GM12864 (cell line): ENCODE data around the gene POP7.
"Not testable (repeated sequence)": the region's sequence is repeated elsewhere in the genome, so short reads cannot be mapped to it uniquely, and the experiment has no call there.

Experiments used
- DNase-seq: peaks from one replicate; pipeline ENCODE4 v3.0.0-alpha.2; 2011; ENCODE audit warnings: low read depth
- H3K4me3 ChIP-seq: 2 replicates; pipeline ENCODE4 v1.5.1; 2011; ENCODE audit warnings: mild to moderate bottlenecking, low read depth, low read length, control low read depth
- TF ChIP-seq, protein P1 (sequence below): IDR thresholded peaks from 2 replicates; pipeline ENCODE4 v1.5.1; 2011; ENCODE audit warnings: low read depth, mild to moderate bottlenecking, moderate library complexity, low read length, control low read depth, inconsistent platforms; ENCODE audit errors: missing control alignments

POP7 gene

DNA sequence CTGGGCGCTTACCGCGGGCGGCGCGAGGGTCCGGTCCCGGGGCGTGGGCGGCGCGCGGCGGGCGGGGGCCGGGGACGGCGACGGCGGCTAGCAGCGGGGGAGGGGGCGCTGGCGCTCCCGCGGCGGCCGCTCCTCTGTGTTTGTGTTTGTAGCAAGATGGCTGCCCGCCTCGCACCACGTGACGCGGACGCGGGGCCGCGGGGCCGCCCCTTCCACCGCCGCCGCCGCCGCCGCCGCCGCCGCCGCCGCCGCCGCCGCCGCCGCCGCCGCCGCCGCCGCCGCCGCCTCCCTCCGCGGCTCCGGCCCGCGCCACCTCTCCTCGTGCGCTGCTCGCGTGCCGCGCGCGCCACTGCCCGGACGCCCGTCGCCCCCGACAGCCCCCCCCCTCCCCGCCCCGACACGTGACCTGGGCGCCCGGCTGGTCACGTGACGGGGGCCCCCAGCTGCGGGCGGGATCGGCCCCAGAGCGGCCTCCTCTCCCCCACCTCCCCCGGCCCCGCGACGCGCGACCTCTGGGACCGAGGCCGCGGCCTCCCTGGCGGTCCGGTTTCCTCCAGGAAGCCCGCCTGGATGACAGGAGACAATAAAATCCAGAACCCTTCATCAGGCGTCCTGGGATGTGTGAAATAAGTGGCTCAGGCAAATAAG lies 11.7 kb upstream of the POP7 start, which contains the start of gene GIGYF1:
Gene GIGYF1, minus strand, starts transcription at position 153 of the 648 bp plus-strand sequence. CDS start 6,012 bp downstream, outside the sequence.
- TF ChIP-seq, protein P1, sequence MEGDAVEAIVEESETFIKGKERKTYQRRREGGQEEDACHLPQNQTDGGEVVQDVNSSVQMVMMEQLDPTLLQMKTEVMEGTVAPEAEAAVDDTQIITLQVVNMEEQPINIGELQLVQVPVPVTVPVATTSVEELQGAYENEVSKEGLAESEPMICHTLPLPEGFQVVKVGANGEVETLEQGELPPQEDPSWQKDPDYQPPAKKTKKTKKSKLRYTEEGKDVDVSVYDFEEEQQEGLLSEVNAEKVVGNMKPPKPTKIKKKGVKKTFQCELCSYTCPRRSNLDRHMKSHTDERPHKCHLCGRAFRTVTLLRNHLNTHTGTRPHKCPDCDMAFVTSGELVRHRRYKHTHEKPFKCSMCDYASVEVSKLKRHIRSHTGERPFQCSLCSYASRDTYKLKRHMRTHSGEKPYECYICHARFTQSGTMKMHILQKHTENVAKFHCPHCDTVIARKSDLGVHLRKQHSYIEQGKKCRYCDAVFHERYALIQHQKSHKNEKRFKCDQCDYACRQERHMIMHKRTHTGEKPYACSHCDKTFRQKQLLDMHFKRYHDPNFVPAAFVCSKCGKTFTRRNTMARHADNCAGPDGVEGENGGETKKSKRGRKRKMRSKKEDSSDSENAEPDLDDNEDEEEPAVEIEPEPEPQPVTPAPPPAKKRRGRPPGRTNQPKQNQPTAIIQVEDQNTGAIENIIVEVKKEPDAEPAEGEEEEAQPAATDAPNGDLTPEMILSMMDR, result no peak
- H3K4me3 ChIP-seq, result peak within 1 kb of the TSS; percentile 95
- DNase-seq, result no peak

DNA sequence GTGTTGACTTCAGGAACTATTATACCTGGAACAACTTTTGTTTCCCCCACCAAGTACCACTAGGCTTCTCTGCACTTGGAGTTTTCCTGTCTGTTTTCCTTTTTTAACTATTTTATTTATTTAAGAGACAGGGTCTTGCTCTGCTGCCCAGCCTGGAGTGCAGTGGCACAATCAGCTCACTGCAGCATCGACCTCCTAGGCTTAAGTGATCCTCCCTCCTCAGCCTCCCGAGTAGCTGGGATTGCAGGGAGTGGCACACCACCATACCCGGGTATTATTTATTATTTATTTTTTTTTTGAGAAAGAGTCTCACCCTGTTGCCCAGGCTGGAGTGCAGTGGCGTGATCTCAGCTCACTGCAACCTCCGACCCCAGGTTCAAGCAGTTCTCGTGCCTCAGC lies 9.8 kb upstream of the POP7 start:
- no peak overlapping the region for H3K4me3 ChIP-seq

DNA sequence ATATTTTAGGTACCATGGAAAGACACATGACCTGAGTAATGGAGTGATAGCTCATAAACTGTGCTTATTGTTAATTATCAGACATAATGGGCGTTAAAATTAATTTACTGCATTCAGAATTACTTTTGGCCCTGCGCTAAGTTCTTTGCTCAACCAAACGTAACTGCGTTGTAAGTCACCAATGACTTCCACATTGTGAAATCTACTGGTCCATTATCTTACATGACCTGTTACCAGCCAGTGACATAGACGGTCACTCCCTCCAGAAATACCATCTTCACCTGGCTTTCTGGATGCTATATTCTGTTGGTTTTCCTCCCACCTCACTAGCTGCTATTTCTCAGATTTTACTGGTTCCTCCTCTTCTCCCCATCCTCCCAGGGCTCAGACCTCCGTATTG lies 6.9 kb upstream of the POP7 start:
- DNase-seq, result no peak
- TF ChIP-seq, protein P1, result no peak
- no peak overlapping the region for H3K4me3 ChIP-seq

More for the DNA sequence above, 9.8 kb upstream of the POP7 start:
- no peak for DNase-seq
- TF ChIP-seq, protein P1, result no peak

DNA sequence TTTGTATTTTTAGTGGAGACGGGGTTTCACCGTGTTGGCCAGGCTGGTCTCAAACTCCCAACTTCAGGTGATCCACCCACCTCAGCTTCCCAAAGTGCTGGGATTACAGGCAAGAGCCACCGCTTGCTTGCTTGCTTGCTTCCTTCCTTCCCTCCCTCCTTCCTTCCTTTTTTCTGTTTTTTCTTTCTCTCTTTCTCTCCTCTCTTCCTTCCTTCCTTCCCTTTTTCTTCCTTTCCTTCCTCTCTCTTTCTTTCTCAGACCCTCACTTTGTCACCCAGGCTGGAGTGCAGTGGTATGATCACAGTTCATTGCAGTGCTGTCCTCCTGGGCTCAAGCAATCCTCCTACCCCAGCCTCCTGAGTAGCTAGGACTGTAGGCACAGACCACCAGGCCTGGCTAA lies 4.8 kb upstream of the POP7 start:
- not testable (repeated sequence) for H3K4me3 ChIP-seq, DNase-seq

DNA sequence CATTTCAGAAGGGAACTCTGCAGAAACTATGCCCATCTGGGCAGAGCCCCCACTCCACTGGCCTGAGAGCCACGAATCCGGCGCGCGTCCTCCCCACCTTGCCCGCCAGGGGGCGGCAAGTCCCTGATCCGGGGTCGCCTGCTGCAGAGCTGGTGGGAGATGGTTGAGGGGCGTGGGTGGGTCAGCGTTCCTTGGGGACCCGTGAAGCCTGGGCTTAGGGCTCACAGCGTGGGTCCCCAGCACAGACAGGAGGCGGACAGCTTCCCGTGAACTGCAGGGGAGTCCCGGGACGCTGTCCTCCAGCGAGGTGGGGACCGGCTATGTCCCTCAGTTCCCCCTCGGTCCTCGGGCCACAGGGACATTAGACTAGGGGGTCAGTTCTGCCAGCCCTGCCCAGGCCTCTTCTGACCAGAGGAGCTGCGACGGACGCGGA lies 585 bp upstream of the POP7 start:
- DNase-seq, result no peak
- H3K4me3 ChIP-seq, result peak overlapping the region; percentile 95
- TF ChIP-seq, protein P1, result peak; percentile 95

DNA sequence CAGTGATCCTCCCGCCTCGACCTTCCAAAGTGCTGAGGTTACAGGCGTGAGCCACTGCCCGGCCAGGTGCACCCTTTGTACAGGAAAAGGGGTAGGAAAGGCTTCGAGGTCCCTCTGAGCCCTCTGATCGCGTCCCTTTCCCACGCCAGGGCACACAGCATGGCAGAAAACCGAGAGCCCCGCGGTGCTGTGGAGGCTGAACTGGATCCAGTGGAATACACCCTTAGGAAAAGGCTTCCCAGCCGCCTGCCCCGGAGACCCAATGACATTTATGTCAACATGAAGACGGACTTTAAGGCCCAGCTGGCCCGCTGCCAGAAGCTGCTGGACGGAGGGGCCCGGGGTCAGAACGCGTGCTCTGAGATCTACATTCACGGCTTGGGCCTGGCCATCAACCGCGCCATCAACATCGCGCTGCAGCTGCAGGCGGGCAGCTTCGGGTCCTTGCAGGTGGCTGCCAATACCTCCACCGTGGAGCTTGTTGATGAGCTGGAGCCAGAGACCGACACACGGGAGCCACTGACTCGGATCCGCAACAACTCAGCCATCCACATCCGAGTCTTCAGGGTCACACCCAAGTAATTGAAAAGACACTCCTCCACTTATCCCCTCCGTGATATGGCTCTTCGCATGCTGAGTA lies 871 bp downstream of the POP7 start:
- H3K4me3 ChIP-seq, result peak overlapping the region; percentile 95
- no peak for DNase-seq
- TF ChIP-seq, protein P1, result no peak

DNA sequence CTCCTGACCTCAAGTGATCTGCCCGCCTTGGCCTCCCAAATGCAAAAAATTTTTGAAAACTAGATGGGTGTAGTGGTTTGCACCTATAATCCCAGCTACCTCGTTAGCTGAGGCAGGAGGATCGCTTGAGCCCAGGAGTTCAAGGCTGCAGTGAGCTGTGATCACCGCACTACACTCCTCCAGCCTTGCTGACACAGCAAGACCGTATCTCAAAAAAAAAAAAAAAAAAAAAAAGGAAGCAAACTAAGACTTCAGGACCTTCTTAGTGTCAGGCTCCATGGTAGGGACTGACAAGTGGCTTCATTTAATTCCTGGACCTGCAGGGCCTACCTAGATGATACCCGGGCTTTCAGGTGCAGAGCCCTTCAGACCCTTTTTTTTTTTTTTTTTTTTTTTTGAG lies 2.5 kb downstream of the POP7 start:
- DNase-seq, result no peak
- H3K4me3 ChIP-seq, result no peak overlapping the region
- TF ChIP-seq, protein P1, result no peak
